Stimulated activated CD4-positive, alpha-beta T cell treated with anti-CD3 and anti-CD28 coated beads, Interleukin-12 subunit alpha, Interleukin-12 subunit beta, amount 100 ng/mL, for 24 hours (primary cell): ENCODE measurements around the gene CXorf58.

Source experiments
- DNase-seq, 2 experiments: peaks; one replicate each; pipeline ENCODE4 v3.0.0-alpha.2; 2020; ENCODE audit warnings: low read depth in 2 of 2

The CXorf58 gene

GRCh38 chrX:23900220-23900797, 7.5 kb upstream of the CXorf58 start:
- DNase-seq = no peak

GRCh38 chrX:23901060-23901459, 6.7 kb upstream of the CXorf58 start:
- no peak for DNase-seq

GRCh38 chrX:23901805-23902204, 6.0 kb upstream of the CXorf58 start:
- DNase-seq = no peak

- DNase-seq = no peak
These were observed 5.4 kb upstream of the CXorf58 start for GRCh38 chrX:23902419-23902818.

GRCh38 chrX:23904096-23904495, 3.7 kb upstream of the CXorf58 start:
- DNase-seq = no peak

- no peak for DNase-seq
These were observed 702 bp upstream of the CXorf58 start for GRCh38 chrX:23907111-23907497.

GRCh38 chrX:23908219-23909004, 606 bp downstream of the CXorf58 start:
- no peak for DNase-seq

GRCh38 chrX:23911126-23911835, 3.5 kb downstream of the CXorf58 start:
- DNase-seq = no peak

GRCh38 chrX:23919148-23919547, 11.3 kb downstream of the CXorf58 start:
- DNase-seq = no peak

GRCh38 chrX:23919706-23920320, 12.0 kb downstream of the CXorf58 start:
- DNase-seq = no peak

- DNase-seq = no peak
These were observed 18.2 kb downstream of the CXorf58 start for GRCh38 chrX:23926015-23926414.

- DNase-seq = no peak
These were observed 23.2 kb downstream of the CXorf58 start for GRCh38 chrX:23930894-23931604.

- DNase-seq = no peak
These were observed 24.2 kb downstream of the CXorf58 start for GRCh38 chrX:23932046-23932445.

GRCh38 chrX:23935106-23935505, 27.3 kb downstream of the CXorf58 start:
- no peak for DNase-seq

GRCh38 chrX:23936180-23936579, 28.4 kb downstream of the CXorf58 start:
- no peak for DNase-seq

GRCh38 chrX:23937100-23937499, 29.3 kb downstream of the CXorf58 start:
- DNase-seq = no peak

GRCh38 chrX:23938690-23939089, 30.9 kb downstream of the CXorf58 start:
- no peak for DNase-seq

GRCh38 chrX:23939203-23939602, 31.4 kb downstream of the CXorf58 start:
- DNase-seq = no peak

GRCh38 chrX:23944234-23944633, 36.4 kb downstream of the CXorf58 start:
- DNase-seq = no peak

- no peak for DNase-seq
These were observed 37.4 kb downstream of the CXorf58 start for GRCh38 chrX:23945206-23945605.

GRCh38 chrX:23952391-23952790, 44.6 kb downstream of the CXorf58 start:
- no peak for DNase-seq
